Measurements from ENCODE around the gene BMAL2. TPM values are rescaled to one million over a fixed set of nuclear protein-coding genes. Genes with fewer than 3 reads are reported as not detected.

The BMAL2 gene
- total and polyA plus RNA-seq, 2 experiments from 2014 or later, result 5.5 to 18.2 TPM

DNA sequence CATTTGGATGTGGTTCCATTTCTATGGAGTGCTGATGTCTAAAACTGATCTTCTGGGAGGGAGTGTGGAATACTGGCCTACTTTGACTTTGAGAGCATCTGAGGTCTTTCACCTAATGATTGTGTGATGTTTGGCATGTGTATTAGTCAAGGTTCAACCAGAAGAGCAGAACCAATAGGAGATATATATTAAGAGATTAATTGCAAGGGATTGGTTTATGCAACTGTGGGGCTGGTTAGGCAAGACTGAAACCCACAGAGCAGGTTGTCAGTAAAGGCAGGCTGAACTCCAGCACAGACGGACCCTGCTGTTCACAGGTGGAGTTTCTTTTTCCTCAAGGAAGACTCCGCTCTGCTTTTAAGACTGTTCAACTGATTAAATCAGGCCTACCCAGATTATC is 11.6 kb downstream of the BMAL2 start:
- Histone ChIP-seq H3K27ac (ENCODE audit: low read depth) (peak overlapping the region; percentile 74; the same call in 1 of the 2 replicates), H3K4me3 (no peak overlapping the region), H3F3A (replicated peaks; ENCODE audit: low read depth) (no peaks in the 10 kb centered on the region), H3K9me2 (ENCODE audit: insufficient read depth) (no peaks in the 10 kb centered on the region; the same call in 1 of the 2 replicates), H3K36me3 (ENCODE audit: insufficient read depth) (no peaks in the 10 kb centered on the region), H3K27me3 (ENCODE audit: insufficient read depth) (no peaks in the 10 kb centered on the region), H3K79me2 (replicated peaks; ENCODE audit: insufficient read depth) (peaks cover 75% of the 10 kb centered on the region), H3K4me1 (ENCODE audit: insufficient read depth) (peaks cover 25% of the 10 kb centered on the region), H2AFZ (no peak overlapping the region), H4K20me1 (replicated peaks; ENCODE audit: insufficient read depth) (peaks cover 14% of the 10 kb centered on the region), H3K4me2 (0 out of 2 replicates have a peak overlapping the region, but pooled peaks have one; percentile 9)
- Mint-ChIP-seq H3K4me3 (no peak overlapping the region), H3K9me3 (no peaks in the 10 kb centered on the region), H3K27me3 (ENCODE audit: insufficient read depth, low read depth, poor library complexity) (peaks cover 3% of the 10 kb centered on the region), H3K27ac (no peak overlapping the region), H3K4me1 (peaks cover 41% of the 10 kb centered on the region), H3K36me3 (ENCODE audit: low read depth) (no peaks in the 10 kb centered on the region)
- DNase-seq (ENCODE audit: low spot score) (no peak), ATAC-seq (peak; percentile 42; the same call in 2 of the 3 replicates)
- TF ChIP-seq ETS1 (IDR thresholded peaks at IDR 0.05), result no peak
- TF ChIP-seq NANOG (IDR thresholded peaks at IDR 0.05; ENCODE audit: borderline replicate concordance), result no peak
- no peak for TF ChIP-seq STAT1 (IDR thresholded peaks at IDR 0.05; ENCODE audit: unreplicated experiment)
- TF ChIP-seq CTCF (conservative IDR thresholded peaks at IDR 0.05; ENCODE audit: low read depth in 2 of 2), result no peak
- no peak for TF ChIP-seq POLR2AphosphoS5 (IDR thresholded peaks at IDR 0.05; ENCODE audit: low read depth)
- TF ChIP-seq JUNB (IDR thresholded peaks at IDR 0.05; ENCODE audit: unreplicated experiment), result no peak
- no peak for TF ChIP-seq ZNF114 (CRISPR knock-in tag; IDR thresholded peaks at IDR 0.05)
- no peak for TF ChIP-seq EZH2phosphoT487 (IDR thresholded peaks at IDR 0.05; ENCODE audit: unreplicated experiment)
- no peak for TF ChIP-seq ZNF462 (CRISPR knock-in tag; IDR thresholded peaks at IDR 0.05)
- TF ChIP-seq, protein P1, sequence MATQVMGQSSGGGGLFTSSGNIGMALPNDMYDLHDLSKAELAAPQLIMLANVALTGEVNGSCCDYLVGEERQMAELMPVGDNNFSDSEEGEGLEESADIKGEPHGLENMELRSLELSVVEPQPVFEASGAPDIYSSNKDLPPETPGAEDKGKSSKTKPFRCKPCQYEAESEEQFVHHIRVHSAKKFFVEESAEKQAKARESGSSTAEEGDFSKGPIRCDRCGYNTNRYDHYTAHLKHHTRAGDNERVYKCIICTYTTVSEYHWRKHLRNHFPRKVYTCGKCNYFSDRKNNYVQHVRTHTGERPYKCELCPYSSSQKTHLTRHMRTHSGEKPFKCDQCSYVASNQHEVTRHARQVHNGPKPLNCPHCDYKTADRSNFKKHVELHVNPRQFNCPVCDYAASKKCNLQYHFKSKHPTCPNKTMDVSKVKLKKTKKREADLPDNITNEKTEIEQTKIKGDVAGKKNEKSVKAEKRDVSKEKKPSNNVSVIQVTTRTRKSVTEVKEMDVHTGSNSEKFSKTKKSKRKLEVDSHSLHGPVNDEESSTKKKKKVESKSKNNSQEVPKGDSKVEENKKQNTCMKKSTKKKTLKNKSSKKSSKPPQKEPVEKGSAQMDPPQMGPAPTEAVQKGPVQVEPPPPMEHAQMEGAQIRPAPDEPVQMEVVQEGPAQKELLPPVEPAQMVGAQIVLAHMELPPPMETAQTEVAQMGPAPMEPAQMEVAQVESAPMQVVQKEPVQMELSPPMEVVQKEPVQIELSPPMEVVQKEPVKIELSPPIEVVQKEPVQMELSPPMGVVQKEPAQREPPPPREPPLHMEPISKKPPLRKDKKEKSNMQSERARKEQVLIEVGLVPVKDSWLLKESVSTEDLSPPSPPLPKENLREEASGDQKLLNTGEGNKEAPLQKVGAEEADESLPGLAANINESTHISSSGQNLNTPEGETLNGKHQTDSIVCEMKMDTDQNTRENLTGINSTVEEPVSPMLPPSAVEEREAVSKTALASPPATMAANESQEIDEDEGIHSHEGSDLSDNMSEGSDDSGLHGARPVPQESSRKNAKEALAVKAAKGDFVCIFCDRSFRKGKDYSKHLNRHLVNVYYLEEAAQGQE (IDR thresholded peaks at IDR 0.05; ENCODE audit: unreplicated experiment), result no peak
- TF ChIP-seq EZH2 (IDR thresholded peaks at IDR 0.05; ENCODE audit: low read depth, unreplicated experiment), result no peak
- TF ChIP-seq ZNF331 (CRISPR knock-in tag; IDR thresholded peaks at IDR 0.05; ENCODE audit: low read depth), result no peak
- TF ChIP-seq CREB1 (CRISPR knock-in tag; IDR thresholded peaks at IDR 0.05; ENCODE audit: low read depth), result no peak
